CD8-positive, alpha-beta memory T cell (primary cell): ENCODE measurements around the gene OR2W1. TPM values are rescaled to one million over a fixed set of nuclear protein-coding genes. Genes with fewer than 3 reads are reported as not detected.
A peak's percentile ranks its signal among the peaks of the same experiment; 100 is the strongest.

Experiments
- CTCF ChIA-PET: fragments of 350-600 bp; sonication (Branson Sonifier 250); formaldehyde crosslinking; loops from one replicate; lab custom pipeline; 2021; ENCODE audit warnings: antibody characterized with exemption; lab: Charles Lee
- POLR2A ChIA-PET: fragments of 350-600 bp; sonication (Branson Sonifier 250); formaldehyde crosslinking; loops from one replicate; lab custom pipeline; 2021; ENCODE audit warnings: antibody characterized with exemption; lab: Charles Lee
- DNase-seq, 5 donors: peaks; one replicate each; pipeline versions ENCODE4 v3.0.0 to v3.0.0-alpha.2; 2020 to 2022; ENCODE audit warnings: mixed read lengths in 1 of 5
- H3K27ac ChIP-seq: one replicate; pipeline ENCODE4 v1.7.0; 2013; ENCODE audit warnings: low read depth, mild to moderate bottlenecking, low read length, moderate library complexity
- H3K27me3 ChIP-seq: 2 replicates; pipeline ENCODE4 v1.7.0; 2013; ENCODE audit warnings: low read length, mild to moderate bottlenecking; ENCODE audit not compliant: insufficient read depth, poor library complexity, severe bottlenecking
- H3K36me3 ChIP-seq: 2 replicates; pipeline ENCODE4 v1.7.0; 2013; ENCODE audit warnings: mild to moderate bottlenecking, low read length, moderate library complexity; ENCODE audit not compliant: insufficient read depth
- H3K4me1 ChIP-seq: 2 replicates; pipeline ENCODE4 v1.7.0; 2013; ENCODE audit warnings: mild to moderate bottlenecking, low read length, moderate library complexity; ENCODE audit not compliant: insufficient read depth
- H3K4me3 ChIP-seq: 2 replicates; pipeline ENCODE4 v1.7.0; 2013; ENCODE audit warnings: mild to moderate bottlenecking, low read length
- H3K9me3 ChIP-seq: 2 replicates; pipeline ENCODE4 v1.7.0; 2013; ENCODE audit warnings: mild to moderate bottlenecking, low read length
- H3K27ac Mint-ChIP-seq, 8 donors: one replicate each; pipeline ENCODE4 v1.8.0; 2020 to 2021; ENCODE audit warnings: mixed read lengths in 8 of 8, mild to moderate bottlenecking in 6 of 8, inconsistent platforms in 3 of 8, moderate library complexity in 3 of 8
- H3K27me3 Mint-ChIP-seq, 2 donors: one replicate each; pipeline ENCODE4 v1.8.0; 2020 to 2021; ENCODE audit warnings: mixed read lengths in 2 of 2, mild to moderate bottlenecking in 1 of 2, moderate library complexity in 1 of 2
- H3K36me3 Mint-ChIP-seq, 3 donors: one replicate each; pipeline ENCODE4 v1.8.0; 2020 to 2021; ENCODE audit warnings: mixed read lengths in 3 of 3, inconsistent platforms in 1 of 3, mild to moderate bottlenecking in 1 of 3
- H3K4me1 Mint-ChIP-seq, 3 donors: one replicate each; pipeline ENCODE4 v1.8.0; 2020 to 2021; ENCODE audit warnings: mixed read lengths in 3 of 3, inconsistent platforms in 1 of 3, mild to moderate bottlenecking in 1 of 3
- H3K4me3 Mint-ChIP-seq, 7 donors: one replicate each; pipeline ENCODE4 v1.8.0; 2020 to 2021; ENCODE audit warnings: mixed read lengths in 7 of 7, mild to moderate bottlenecking in 6 of 7, moderate library complexity in 4 of 7, inconsistent platforms in 2 of 7
- H3K9me3 Mint-ChIP-seq, 5 donors: one replicate each; pipeline ENCODE4 v1.8.0; 2020 to 2022; ENCODE audit warnings: mixed read lengths in 5 of 5, mild to moderate bottlenecking in 3 of 5, moderate library complexity in 2 of 5, inconsistent platforms in 1 of 5
- polyA plus RNA-seq: library from polyadenylated mRNA; unstranded; fragments of 300-500 nt; fragmentation: Illumina TruSeq; gene quantifications from one replicate; pipeline ENCODE4 v1.2.3, GENCODE V29; 2021
- total RNA-seq, 2 experiments: library from RNA; stranded (reverse); gene quantifications; one replicate each; pipeline ENCODE4 v1.2.3, GENCODE V29; 2021

The OR2W1 gene
- total and polyA plus RNA-seq, 3 experiments from 2014 or later, result not detected

- no peak overlapping the region for H3K4me3 ChIP-seq
- Mint-ChIP-seq H3K36me3 (peaks cover 0 to 7% (median 0%) of the 10 kb centered on the region in 3 donors), H3K4me1 (peaks cover 17 to 29% (median 28%) of the 10 kb centered on the region in 3 donors), H3K4me3 (peak overlapping the region in 2 of 7 donors; percentile 44 to 86), H3K9me3 (peaks cover 0 to 3% (median 0%) of the 10 kb centered on the region in 5 donors), H3K27ac (no peak overlapping the region), H3K27me3 (peaks cover 30 to 49% of the 10 kb centered on the region in 2 donors)
- no peaks in the 10 kb centered on the region for H3K27me3 ChIP-seq
- CTCF ChIA-PET, result interaction anchor here (1.1 to 5.3 kb wide), 13 partner anchors 16 to 328 kb away, joined by 3 to 153 read pairs (median 6); no protein-coding TSS in a partner anchor
- H3K36me3 ChIP-seq, result no peaks in the 10 kb centered on the region
- POLR2A ChIA-PET, result interaction anchor here (3.2 kb wide), 1 partner anchor 177 kb away, joined by 13 read pairs; no protein-coding TSS in a partner anchor
- H3K4me1 ChIP-seq, result peaks cover 13% of the 10 kb centered on the region
- H3K27ac ChIP-seq, result no peak overlapping the region
- DNase-seq, result peak in 1 of 5 donors; percentile 26
- no peaks in the 10 kb centered on the region for H3K9me3 ChIP-seq
Observed at GRCh38 chr6:29014729-29015608, 30.0 kb downstream of the OR2W1 start.

- H3K4me3 ChIP-seq, result peak overlapping the region; percentile 54
Observed at GRCh38 chr6:29011276-29011734, 33.7 kb downstream of the OR2W1 start.

DNA sequence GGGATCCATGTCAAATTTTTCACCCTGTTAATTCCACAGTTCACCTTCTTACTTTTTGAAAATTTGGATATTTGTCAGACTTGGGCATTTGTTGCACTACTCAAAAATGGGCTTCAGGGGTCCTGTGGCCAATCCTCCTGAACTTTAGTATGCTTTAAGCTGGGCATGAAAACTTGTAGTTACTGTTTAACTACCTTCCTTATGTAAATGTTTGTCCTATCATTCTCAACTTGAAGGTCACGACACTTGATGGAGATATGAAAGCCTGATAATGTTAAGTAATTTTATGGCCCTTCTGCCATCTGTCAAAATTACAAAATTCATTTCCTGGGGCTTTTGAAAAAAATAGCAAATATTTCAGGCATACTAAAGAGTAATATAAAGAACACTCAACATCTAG lies 35.6 kb downstream of the OR2W1 start:
- Histone ChIP-seq H3K27me3 (no peaks in the 10 kb centered on the region), H3K4me1 (peaks cover 14% of the 10 kb centered on the region), H3K9me3 (no peaks in the 10 kb centered on the region), H3K4me3 (no peak overlapping the region), H3K36me3 (no peaks in the 10 kb centered on the region), H3K27ac (no peak overlapping the region)
- CTCF ChIA-PET, result no interaction called here
- DNase-seq, result no peak
- H3K27ac Mint-ChIP-seq, result no peak overlapping the region
- H3K27me3 Mint-ChIP-seq, result peaks cover 51 to 65% of the 10 kb centered on the region in 2 donors
- H3K9me3 Mint-ChIP-seq, result peaks cover 0 to 4% (median 1%) of the 10 kb centered on the region in 5 donors
- H3K36me3 Mint-ChIP-seq, result peaks cover 0 to 5% (median 2%) of the 10 kb centered on the region in 3 donors
- H3K4me1 Mint-ChIP-seq, result peaks cover 18 to 31% (median 27%) of the 10 kb centered on the region in 3 donors
- no peak overlapping the region for H3K4me3 Mint-ChIP-seq
- POLR2A ChIA-PET, result no interaction called here

More at GRCh38 chr6:29011276-29011734, 33.7 kb downstream of the OR2W1 start:
- Mint-ChIP-seq H3K27me3 (peaks cover 40 to 63% of the 10 kb centered on the region in 2 donors), H3K27ac (peak overlapping the region in 7 of 8 donors; percentile 6 to 93 (median 64)), H3K36me3 (peaks cover 0 to 4% (median 0%) of the 10 kb centered on the region in 3 donors), H3K9me3 (peaks cover 0 to 3% (median 0%) of the 10 kb centered on the region in 5 donors), H3K4me1 (peaks cover 12 to 20% (median 19%) of the 10 kb centered on the region in 3 donors), H3K4me3 (peak overlapping the region; percentile 57 to 92 (median 86))
- H3K4me1 ChIP-seq, result peaks cover 11% of the 10 kb centered on the region
- H3K36me3 ChIP-seq, result no peaks in the 10 kb centered on the region
- H3K27ac ChIP-seq, result no peak overlapping the region
- CTCF ChIA-PET, result interaction anchor here (0.5 to 1.9 kb wide), 3 partner anchors 10 to 606 kb away, joined by 3 to 9 read pairs (median 6); no protein-coding TSS in a partner anchor
- H3K9me3 ChIP-seq, result no peaks in the 10 kb centered on the region
- peak; percentile 5 to 69 (median 38) for DNase-seq
- POLR2A ChIA-PET, result interaction anchor here (0.6 kb wide), 1 partner anchor 373 kb away, joined by 3 read pairs; no protein-coding TSS in a partner anchor
- H3K27me3 ChIP-seq, result no peaks in the 10 kb centered on the region

DNA sequence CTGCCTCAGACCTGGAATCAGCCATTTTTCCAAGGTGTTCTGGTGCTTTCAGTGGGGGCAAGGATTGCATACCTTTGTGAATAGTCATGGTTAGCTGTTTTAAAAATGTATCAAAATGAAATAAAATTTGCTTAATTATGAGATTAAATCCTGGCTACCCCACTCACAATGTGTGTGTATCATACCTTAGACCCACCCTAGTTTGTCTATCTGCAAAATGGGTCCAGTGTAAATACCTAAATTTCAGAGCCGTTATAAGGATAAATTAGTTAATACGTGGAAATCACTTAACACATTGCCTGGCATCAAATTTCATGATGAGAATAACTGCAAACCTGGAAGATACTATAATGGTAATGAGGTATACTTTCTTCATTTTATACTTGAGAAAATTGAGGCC lies 36.9 kb downstream of the OR2W1 start:
- H3K36me3 ChIP-seq, result no peaks in the 10 kb centered on the region
- Mint-ChIP-seq H3K27me3 (peaks cover 42 to 62% of the 10 kb centered on the region in 2 donors), H3K4me3 (no peak overlapping the region), H3K4me1 (peaks cover 18 to 31% (median 27%) of the 10 kb centered on the region in 3 donors), H3K9me3 (peaks cover 0 to 4% (median 1%) of the 10 kb centered on the region in 5 donors), H3K27ac (no peak overlapping the region), H3K36me3 (peaks cover 0 to 5% (median 2%) of the 10 kb centered on the region in 3 donors)
- H3K27me3 ChIP-seq, result no peaks in the 10 kb centered on the region
- no peaks in the 10 kb centered on the region for H3K9me3 ChIP-seq
- no peak overlapping the region for H3K4me3 ChIP-seq
- H3K4me1 ChIP-seq, result peaks cover 14% of the 10 kb centered on the region
- no peak for DNase-seq
- POLR2A ChIA-PET, result no interaction called here
- H3K27ac ChIP-seq, result no peak overlapping the region
- CTCF ChIA-PET, result no interaction called here

- DNase-seq, result peak in 1 of 5 donors; percentile 53
- H3K27me3 ChIP-seq, result no peaks in the 10 kb centered on the region
- Mint-ChIP-seq H3K27me3 (peaks cover 33 to 40% of the 10 kb centered on the region in 2 donors), H3K9me3 (peaks cover 0 to 4% (median 0%) of the 10 kb centered on the region in 5 donors), H3K27ac (peak within 1 kb of the TSS in 3 of 8 donors; percentile 6 to 81 (median 42)), H3K4me3 (peak within 1 kb of the TSS; percentile 81 to 90 (median 88)), H3K36me3 (peaks cover 0 to 3% (median 2%) of the 10 kb centered on the region in 3 donors), H3K4me1 (peaks cover 13 to 19% (median 15%) of the 10 kb centered on the region in 3 donors)
- CTCF ChIA-PET, result no interaction called here
- peaks cover 7% of the 10 kb centered on the region for H3K4me1 ChIP-seq
- peak within 1 kb of the TSS; percentile 29 for H3K27ac ChIP-seq
- no peaks in the 10 kb centered on the region for H3K36me3 ChIP-seq
- H3K9me3 ChIP-seq, result no peaks in the 10 kb centered on the region
- POLR2A ChIA-PET, result interaction anchor here (0.7 kb wide), 1 partner anchor 166 kb away, joined by 3 read pairs; no protein-coding TSS in a partner anchor
- peak within 1 kb of the TSS; percentile 57 for H3K4me3 ChIP-seq
Observed at GRCh38 chr6:29005183-29005885, 39.6 kb downstream of the OR2W1 start, which contains the start of gene ZNF311. Gene ZNF311, minus strand, starts transcription at chr6:29005315. Its CDS starts 1,361 bp downstream, at chr6:29003954.

DNA sequence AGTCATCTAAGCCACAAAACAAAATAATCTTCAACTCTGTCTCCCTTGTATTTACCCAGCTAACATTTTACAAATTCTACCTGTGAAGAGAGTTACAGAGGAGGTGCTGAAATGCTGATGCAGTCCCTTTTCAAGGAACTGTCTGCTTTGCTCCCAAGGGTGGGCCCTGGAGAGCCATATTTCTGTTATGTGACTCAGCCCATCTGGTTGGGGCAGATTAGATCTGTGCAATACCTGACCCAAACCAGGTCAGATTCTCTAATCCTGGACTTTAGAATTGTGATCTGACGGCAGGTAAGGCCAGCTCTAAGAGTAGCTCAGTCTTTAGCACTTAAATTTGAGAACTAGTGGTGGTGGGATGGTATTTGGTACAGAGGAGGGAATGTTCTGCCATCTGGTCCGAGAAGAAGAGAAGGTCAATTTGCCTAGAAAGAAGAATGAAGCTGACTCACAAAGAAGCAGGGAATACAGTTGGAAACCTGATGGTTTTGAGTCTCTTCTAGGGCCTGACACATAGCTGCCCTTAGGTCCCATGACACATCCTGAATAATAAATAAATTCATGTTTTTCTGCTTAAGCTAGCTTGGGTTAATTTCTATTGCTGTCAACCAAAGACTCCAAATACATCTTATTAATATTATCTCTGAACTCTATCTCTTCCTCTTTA lies 48.0 kb downstream of the OR2W1 start:
- CTCF ChIA-PET, result interaction anchor here (1.3 to 1.9 kb wide), 3 partner anchors 17 to 160 kb away, joined by 4 to 6 read pairs (median 4); no protein-coding TSS in a partner anchor
- Histone ChIP-seq H3K4me1 (no peaks in the 10 kb centered on the region), H3K27ac (peak overlapping the region; percentile 19), H3K4me3 (no peak overlapping the region), H3K27me3 (peaks cover 7% of the 10 kb centered on the region), H3K9me3 (peaks cover 4% of the 10 kb centered on the region), H3K36me3 (no peaks in the 10 kb centered on the region)
- POLR2A ChIA-PET, result no interaction called here
- H3K4me1 Mint-ChIP-seq, result no peaks in the 10 kb centered on the region
- H3K4me3 Mint-ChIP-seq, result no peak overlapping the region
- H3K27ac Mint-ChIP-seq, result no peak overlapping the region
- peaks cover 8 to 33% of the 10 kb centered on the region in 2 donors for H3K27me3 Mint-ChIP-seq
- no peak for DNase-seq
- H3K9me3 Mint-ChIP-seq, result no peaks in the 10 kb centered on the region
- H3K36me3 Mint-ChIP-seq, result no peaks in the 10 kb centered on the region

GRCh38 chr6:28995093-28995650 lies 49.8 kb downstream of the OR2W1 start:
- H3K27ac ChIP-seq, result no peak overlapping the region
- Mint-ChIP-seq H3K27ac (no peak overlapping the region), H3K36me3 (no peaks in the 10 kb centered on the region), H3K9me3 (no peaks in the 10 kb centered on the region), H3K27me3 (peaks cover 8 to 35% of the 10 kb centered on the region in 2 donors), H3K4me1 (no peaks in the 10 kb centered on the region), H3K4me3 (no peak overlapping the region)
- ChIA-PET CTCF (interaction anchor here (1.4 kb wide), 1 partner anchor 15 kb away, joined by 3 read pairs; no protein-coding TSS in a partner anchor), POLR2A (no interaction called here)
- H3K9me3 ChIP-seq, result peaks cover 4% of the 10 kb centered on the region
- no peak for DNase-seq
- peaks cover 7% of the 10 kb centered on the region for H3K27me3 ChIP-seq
- H3K4me3 ChIP-seq, result no peak overlapping the region
- no peaks in the 10 kb centered on the region for H3K4me1 ChIP-seq
- H3K36me3 ChIP-seq, result no peaks in the 10 kb centered on the region
